Measurements from ENCODE around the gene THRAP3.

The THRAP3 gene

DNA sequence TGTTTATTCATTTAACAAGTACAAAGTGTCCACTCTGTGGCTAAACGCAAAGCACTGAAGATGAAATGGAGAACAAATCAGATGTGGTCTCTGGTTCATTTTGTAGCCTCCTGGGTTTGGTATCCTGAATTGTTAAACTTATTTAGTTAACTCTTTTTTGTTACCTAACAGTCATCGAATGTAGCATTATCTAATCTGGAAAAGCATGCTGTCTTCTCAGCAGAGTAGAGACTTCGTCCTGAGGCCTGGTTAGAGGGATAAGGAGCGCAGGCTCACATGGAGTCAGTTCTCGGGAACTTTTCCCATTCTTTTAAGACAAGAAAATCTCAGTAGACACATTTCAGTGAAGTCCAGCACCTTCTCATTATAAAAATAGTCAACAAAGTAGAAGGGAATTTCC is 48.8 kb downstream of the THRAP3 start:
- no peak overlapping the region for H3K4me3 ChIP-seq (ENCODE audit: low read depth, low read length)
- no peak for DNase-seq (ENCODE audit: low read depth)
- in situ Hi-C loops (cut with HindIII; ENCODE audit: low sequenced_read_pairs), result no loop called here
- TF ChIP-seq, protein P1, sequence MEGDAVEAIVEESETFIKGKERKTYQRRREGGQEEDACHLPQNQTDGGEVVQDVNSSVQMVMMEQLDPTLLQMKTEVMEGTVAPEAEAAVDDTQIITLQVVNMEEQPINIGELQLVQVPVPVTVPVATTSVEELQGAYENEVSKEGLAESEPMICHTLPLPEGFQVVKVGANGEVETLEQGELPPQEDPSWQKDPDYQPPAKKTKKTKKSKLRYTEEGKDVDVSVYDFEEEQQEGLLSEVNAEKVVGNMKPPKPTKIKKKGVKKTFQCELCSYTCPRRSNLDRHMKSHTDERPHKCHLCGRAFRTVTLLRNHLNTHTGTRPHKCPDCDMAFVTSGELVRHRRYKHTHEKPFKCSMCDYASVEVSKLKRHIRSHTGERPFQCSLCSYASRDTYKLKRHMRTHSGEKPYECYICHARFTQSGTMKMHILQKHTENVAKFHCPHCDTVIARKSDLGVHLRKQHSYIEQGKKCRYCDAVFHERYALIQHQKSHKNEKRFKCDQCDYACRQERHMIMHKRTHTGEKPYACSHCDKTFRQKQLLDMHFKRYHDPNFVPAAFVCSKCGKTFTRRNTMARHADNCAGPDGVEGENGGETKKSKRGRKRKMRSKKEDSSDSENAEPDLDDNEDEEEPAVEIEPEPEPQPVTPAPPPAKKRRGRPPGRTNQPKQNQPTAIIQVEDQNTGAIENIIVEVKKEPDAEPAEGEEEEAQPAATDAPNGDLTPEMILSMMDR (IDR thresholded peaks at IDR 0.05; ENCODE audit: low read depth, low read length, missing control alignments), result no peak

DNA sequence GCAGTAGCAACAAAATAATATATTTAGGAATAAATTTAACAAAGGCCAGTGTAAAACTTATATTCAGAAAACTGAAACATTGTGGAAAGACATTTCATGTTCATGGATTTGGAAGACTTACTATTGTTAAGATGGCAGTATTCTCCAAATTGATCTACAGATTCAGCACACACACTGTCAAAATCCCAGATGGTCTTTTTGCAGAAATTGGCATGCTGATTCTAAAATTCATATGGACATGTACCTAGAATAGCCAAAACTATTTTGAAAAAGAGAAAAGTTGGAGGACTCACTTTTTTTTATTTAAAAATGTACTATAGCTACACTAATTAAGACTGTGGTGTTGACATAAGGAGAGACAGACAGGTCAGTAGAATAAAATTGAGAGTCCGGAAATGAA is 50.0 kb downstream of the THRAP3 start:
- no peak overlapping the region for H3K4me3 ChIP-seq (ENCODE audit: low read depth, low read length)
- TF ChIP-seq, protein P1 (IDR thresholded peaks at IDR 0.05; ENCODE audit: low read depth, low read length, missing control alignments), result no peak
- no peak for DNase-seq (ENCODE audit: low read depth)
- in situ Hi-C loops (cut with HindIII; ENCODE audit: low sequenced_read_pairs), result no loop called here

DNA sequence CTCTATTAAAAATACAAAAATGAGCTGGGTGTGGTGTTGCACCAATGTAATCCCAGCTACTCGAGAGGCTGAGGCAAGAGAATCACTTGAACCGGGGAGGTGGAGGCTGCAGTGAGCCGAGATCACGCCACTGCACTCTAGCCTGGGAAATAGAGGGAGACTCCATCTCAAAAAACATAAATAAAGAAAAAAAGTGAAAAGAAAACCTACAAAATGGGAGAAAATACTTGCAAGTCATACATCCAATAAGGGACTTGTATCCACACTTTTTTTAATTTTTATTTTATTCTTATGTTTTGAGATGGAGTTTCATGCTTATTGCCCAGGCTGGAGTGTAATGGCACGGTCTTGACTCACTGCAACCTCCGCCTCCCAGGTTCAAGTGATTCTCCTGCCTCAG is 52.4 kb downstream of the THRAP3 start:
- no peak for DNase-seq (ENCODE audit: low read depth)
- TF ChIP-seq, protein P1 (IDR thresholded peaks at IDR 0.05; ENCODE audit: low read depth, low read length, missing control alignments), result no peak
- in situ Hi-C loops (cut with HindIII; ENCODE audit: low sequenced_read_pairs), result no loop called here
- H3K4me3 ChIP-seq (ENCODE audit: low read depth, low read length), result no peak overlapping the region

DNA sequence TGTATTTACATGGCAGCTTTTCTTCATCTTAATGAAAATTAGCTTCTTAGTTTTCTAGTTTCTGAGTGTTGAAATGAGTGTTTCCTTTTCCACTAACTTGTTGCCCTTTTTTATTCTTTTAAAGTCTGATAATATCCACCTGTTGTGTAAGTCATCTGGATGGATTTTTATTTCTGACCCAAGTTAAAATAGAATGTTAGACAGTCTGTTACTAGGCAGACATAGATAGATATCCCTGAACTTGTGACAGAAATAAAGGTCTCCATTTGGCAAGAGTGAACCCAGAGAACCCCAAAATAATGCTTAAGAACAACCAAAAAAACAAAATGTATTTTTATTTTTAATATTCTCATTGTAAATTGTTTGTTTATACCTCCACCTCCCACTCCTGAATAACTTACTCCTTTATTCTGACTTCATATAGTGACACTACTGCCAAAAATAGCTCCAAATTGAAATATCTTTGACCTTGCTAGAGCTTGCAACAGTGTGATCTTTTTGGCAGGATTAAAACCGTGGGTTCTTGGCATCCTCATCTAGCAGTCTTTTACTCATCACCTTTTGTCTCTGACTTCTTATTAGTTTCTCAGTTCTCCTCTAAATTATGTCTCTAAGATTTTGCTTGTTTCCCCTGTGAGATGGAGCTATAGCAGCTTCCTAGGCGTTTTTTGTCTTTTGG is 55.0 kb downstream of the THRAP3 start:
- in situ Hi-C loops (cut with HindIII; ENCODE audit: low sequenced_read_pairs), result no loop called here
- H3K4me3 ChIP-seq (ENCODE audit: low read depth, low read length), result no peak overlapping the region
- no peak for DNase-seq (ENCODE audit: low read depth)
- TF ChIP-seq, protein P1 (IDR thresholded peaks at IDR 0.05; ENCODE audit: low read depth, low read length, missing control alignments), result no peak

DNA sequence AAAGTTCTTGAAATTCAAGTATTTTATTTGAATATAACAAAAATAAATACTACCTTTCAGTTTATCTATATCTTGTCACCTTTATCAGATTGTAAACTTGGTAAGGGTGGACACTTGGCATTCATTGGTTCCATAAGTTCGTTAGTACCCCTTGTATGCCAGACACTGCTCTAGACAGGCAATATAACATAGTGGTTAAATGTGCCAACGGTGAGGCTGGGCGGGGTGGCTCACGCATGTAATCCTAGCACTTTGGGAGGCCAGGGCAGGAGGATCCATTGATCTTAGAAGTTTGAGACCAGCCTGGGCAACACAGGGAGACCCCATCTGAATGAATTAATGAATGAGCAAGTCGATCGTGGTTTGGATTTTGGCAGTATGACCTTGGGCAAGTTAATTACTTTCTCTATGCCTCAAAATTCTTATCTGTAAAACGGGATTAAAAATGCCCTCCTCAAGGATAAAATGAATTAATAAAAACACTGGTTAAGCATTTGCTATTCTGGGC is 55.6 kb downstream of the THRAP3 start:
- no peak for DNase-seq (ENCODE audit: low read depth)
- H3K4me3 ChIP-seq (ENCODE audit: low read depth, low read length), result no peak overlapping the region
- in situ Hi-C loops (cut with HindIII; ENCODE audit: low sequenced_read_pairs), result loop anchor here (5.0 kb wide), 1 partner anchor 53 kb away; no protein-coding TSS in a partner anchor
- TF ChIP-seq, protein P1 (IDR thresholded peaks at IDR 0.05; ENCODE audit: low read depth, low read length, missing control alignments), result no peak

DNA sequence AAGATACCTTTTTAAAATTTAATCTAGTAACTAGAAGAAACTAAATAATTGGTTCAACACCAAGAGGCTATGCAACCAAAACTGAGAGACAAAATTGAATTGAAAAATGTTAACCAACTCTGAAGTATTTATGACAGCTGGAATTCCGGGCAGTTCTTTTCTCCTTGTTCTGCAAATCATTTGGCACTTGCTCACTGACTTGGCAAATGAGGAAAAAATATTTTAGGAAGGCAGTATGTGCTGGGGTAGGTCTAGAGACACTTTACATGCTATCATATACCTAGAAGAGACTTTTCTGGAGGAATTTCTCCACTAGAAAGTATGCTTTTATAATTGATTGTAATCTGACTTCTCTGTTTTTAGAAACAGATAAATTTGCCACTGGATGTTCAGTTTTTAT is 59.8 kb downstream of the THRAP3 start:
- in situ Hi-C loops (cut with HindIII; ENCODE audit: low sequenced_read_pairs), result loop anchor here (5.0 kb wide), 1 partner anchor 57 kb away; no protein-coding TSS in a partner anchor
- no peak for DNase-seq (ENCODE audit: low read depth)
- TF ChIP-seq, protein P1 (IDR thresholded peaks at IDR 0.05; ENCODE audit: low read depth, low read length, missing control alignments), result no peak
- H3K4me3 ChIP-seq (ENCODE audit: low read depth, low read length), result no peak overlapping the region
